ENCODE measurements around the gene MSH5.

- no peak for TF ChIP-seq CTCF (IDR thresholded peaks at IDR 0.05)
- no peak for TF ChIP-seq EZH2phosphoT487 (IDR thresholded peaks at IDR 0.05)
Measured at GRCh38 chr6:31718265-31718664, 21.5 kb upstream of the MSH5 start.

Data from neural progenitor cell (in vitro differentiated cells).